Measurements from ENCODE around the gene CNTFR. TPM values are rescaled to one million over a fixed set of nuclear protein-coding genes. Genes with fewer than 3 reads are reported as not detected.

Gene CNTFR
- total RNA-seq, 2 experiments from 2014 or later = not detected

DNA sequence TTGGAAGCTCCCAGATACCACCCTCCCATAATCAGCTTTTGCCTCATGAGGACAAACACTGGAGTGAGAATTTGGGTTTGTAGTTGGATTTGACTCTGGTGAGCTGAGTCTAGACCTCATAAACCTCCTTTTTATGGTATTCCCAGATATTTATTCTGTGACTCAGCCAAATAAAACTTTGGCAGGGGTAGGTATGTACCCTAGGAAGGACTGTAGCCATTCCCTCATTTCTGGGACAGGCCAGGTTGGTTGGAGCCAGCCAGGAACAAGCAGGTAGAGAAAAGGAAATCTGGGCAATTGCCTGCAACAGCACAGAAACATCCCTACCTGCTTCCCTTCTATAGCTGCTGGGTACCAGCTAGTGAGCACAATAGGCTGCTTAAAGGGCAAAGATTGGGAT is 86.1 kb downstream of the CNTFR start:
- no peak overlapping the region for H3K4me3 Mint-ChIP-seq
- no peaks in the 10 kb centered on the region for H3K36me3 Mint-ChIP-seq (ENCODE audit: low read depth)

DNA sequence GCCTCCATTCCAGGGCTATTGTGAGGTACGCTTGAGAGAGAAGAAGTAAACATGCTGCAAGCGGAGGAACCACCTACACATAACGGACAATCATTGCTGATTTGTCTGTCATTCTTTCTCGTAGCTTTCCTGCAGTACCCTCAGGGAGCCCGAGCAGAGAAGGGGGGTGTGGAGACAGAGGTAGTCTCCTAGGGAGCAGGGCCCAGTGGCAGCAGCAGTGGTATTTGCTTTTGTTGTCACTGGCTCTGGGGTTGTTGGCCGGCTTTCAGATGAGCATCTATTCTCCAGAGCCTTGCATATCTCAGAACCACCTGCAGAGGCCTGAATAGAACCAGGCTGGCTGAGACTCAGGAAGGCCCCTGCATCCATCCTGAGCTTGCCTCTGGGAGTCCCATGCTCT is 86.6 kb downstream of the CNTFR start:
- ChIA-PET POLR2A (no interaction called here), CTCF (interaction anchor here (1.4 to 4.7 kb wide), 2 partner anchors 66 to 99 kb away, joined by 4 to 43 read pairs; no protein-coding TSS in a partner anchor)
- ATAC-seq = no peak

More for the DNA sequence above, 86.1 kb downstream of the CNTFR start:
- H3K4me1 Mint-ChIP-seq (ENCODE audit: low read depth) = no peaks in the 10 kb centered on the region
- ChIA-PET POLR2A (no interaction called here), CTCF (interaction anchor here (1.4 to 4.7 kb wide), 2 partner anchors 67 to 99 kb away, joined by 4 to 43 read pairs; no protein-coding TSS in a partner anchor)
- H3K27ac Mint-ChIP-seq = no peak overlapping the region
- H3K9me3 Mint-ChIP-seq (ENCODE audit: insufficient read depth) = no peaks in the 10 kb centered on the region
- ATAC-seq (no peak), DNase-seq (no peak)
- H3K27me3 Mint-ChIP-seq (ENCODE audit: low read depth) = peaks cover 5% of the 10 kb centered on the region

DNA sequence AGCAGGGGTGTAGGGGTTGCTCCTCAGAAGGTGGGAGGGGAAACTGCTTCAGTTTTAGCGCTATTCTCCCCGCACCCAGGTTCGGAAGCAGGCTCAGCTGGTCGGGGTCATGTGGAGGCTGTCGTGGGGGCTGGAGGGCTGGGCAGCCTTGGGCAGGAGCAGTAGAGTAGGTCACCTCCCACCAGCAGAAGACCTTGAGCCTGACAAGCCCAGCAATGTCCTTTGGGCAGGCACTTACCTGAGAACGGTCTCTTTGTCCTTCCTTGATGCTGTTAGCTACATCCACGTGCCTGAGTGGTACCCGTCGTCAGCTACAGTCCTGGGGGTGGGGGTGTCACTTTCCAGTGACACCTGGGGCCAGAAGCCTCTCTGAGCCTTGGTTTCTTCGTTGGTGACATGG is 87.1 kb downstream of the CNTFR start:
- Mint-ChIP-seq H3K27ac (no peak overlapping the region), H3K36me3 (ENCODE audit: low read depth) (no peaks in the 10 kb centered on the region)
- CTCF ChIA-PET = interaction anchor here (1.2 to 4.7 kb wide), 2 partner anchors 63 to 98 kb away, joined by 3 to 43 read pairs; no protein-coding TSS in a partner anchor

More for the DNA sequence above, 86.6 kb downstream of the CNTFR start:
- no peaks in the 10 kb centered on the region for H3K36me3 Mint-ChIP-seq (ENCODE audit: low read depth)
- DNase-seq = no peak
- no peaks in the 10 kb centered on the region for H3K4me1 Mint-ChIP-seq (ENCODE audit: low read depth)
- no peaks in the 10 kb centered on the region for H3K9me3 Mint-ChIP-seq (ENCODE audit: insufficient read depth)
- no peak overlapping the region for H3K27ac Mint-ChIP-seq
- no peak overlapping the region for H3K4me3 Mint-ChIP-seq
- peaks cover 5% of the 10 kb centered on the region for H3K27me3 Mint-ChIP-seq (ENCODE audit: low read depth)

DNA sequence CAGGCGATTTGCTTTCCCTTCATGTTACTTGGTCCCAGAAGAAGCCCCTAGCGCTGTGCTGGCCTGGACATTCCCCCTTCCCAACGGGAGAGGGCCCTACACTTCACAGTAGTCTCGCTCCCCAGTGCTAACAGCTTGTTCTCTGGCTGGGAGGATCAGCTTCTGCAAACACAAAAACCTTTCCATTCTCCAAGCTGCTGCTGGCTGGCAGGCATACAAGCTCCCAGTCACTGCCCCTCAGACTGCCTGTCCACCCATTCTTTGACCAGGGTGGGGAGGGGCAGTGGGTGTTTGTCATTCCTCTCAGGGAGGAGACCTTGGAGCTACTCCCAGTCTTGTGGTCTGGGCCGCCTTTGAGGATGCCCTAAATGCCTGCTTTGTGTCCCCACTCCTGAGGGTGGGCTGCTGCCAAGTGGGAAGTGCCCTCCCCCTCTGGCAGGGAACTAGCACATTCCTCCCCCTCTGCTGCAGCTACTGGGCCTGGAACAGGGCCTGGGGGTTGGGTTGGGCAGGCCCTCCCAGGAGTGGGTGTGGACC is 87.6 kb downstream of the CNTFR start:
- ChIA-PET POLR2A (no interaction called here), CTCF (interaction anchor here (0.9 to 4.7 kb wide), 9 partner anchors 10 to 170 kb away, joined by 3 to 43 read pairs (median 5); partner anchors contain the start of gene DNAI1)
- Mint-ChIP-seq H3K4me1 (ENCODE audit: low read depth) (no peaks in the 10 kb centered on the region), H3K9me3 (ENCODE audit: insufficient read depth) (no peaks in the 10 kb centered on the region), H3K4me3 (no peak overlapping the region), H3K27me3 (ENCODE audit: low read depth) (peaks cover 9% of the 10 kb centered on the region), H3K36me3 (ENCODE audit: low read depth) (no peaks in the 10 kb centered on the region), H3K27ac (no peak overlapping the region)
- ATAC-seq (no peak), DNase-seq (no peak)

More for the DNA sequence above, 87.1 kb downstream of the CNTFR start:
- DNase-seq (no peak), ATAC-seq (no peak)
- Mint-ChIP-seq H3K27me3 (ENCODE audit: low read depth) (peaks cover 8% of the 10 kb centered on the region), H3K9me3 (ENCODE audit: insufficient read depth) (no peaks in the 10 kb centered on the region), H3K4me3 (no peak overlapping the region), H3K4me1 (ENCODE audit: low read depth) (no peaks in the 10 kb centered on the region)
- POLR2A ChIA-PET = no interaction called here

Other genes starting within 250 kb of the CNTFR start
- gene MYORG, start 212.8 kb downstream of the CNTFR start, total RNA-seq = 1 to 10 TPM; 8.8 to 9.1 TPM
- gene FAM219A, start 131.2 kb downstream of the CNTFR start, total RNA-seq = 1 to 10 TPM; 7.5 to 8.3 TPM
- gene DNAI1, start 130.9 kb downstream of the CNTFR start, total RNA-seq = not detected
- not detected for gene ENHO, start 66.7 kb downstream of the CNTFR start, total RNA-seq
- 10 to 100 TPM; 23.2 to 26.4 TPM for gene RPP25L, start 22.4 kb upstream of the CNTFR start, total RNA-seq
- 100 to 1,000 TPM; 134 to 140 TPM for gene DCTN3, start 30.8 kb upstream of the CNTFR start, total RNA-seq
- gene ARID3C, start 39.3 kb upstream of the CNTFR start, total RNA-seq = under 1 TPM in 1 of 2 experiments, not detected in 1; 0.34 TPM
- gene SIGMAR1, start 48.1 kb upstream of the CNTFR start, total RNA-seq = 10 to 100 TPM; 66.7 to 66.9 TPM
- gene GALT, start 57.0 kb upstream of the CNTFR start, total RNA-seq = 10 to 100 TPM; 79.1 to 83.9 TPM
- gene IL11RA, start 62.5 kb upstream of the CNTFR start, total RNA-seq = 10 to 100 TPM; 33.0 to 38.8 TPM
- gene CCL27, start 72.9 kb upstream of the CNTFR start, total RNA-seq = not detected
- not detected for gene CCL19, start 101.6 kb upstream of the CNTFR start, total RNA-seq
- gene CCL21, start 120.4 kb upstream of the CNTFR start, total RNA-seq = not detected